Measurements from ENCODE around the gene RASGRP1.

Gene RASGRP1

GRCh38 chr15:38453971-38454695 is 110.5 kb downstream of the RASGRP1 start, which contains the start of gene FAM98B:
Gene FAM98B (plus strand): TSS chr15:38454127. CDS start chr15:38454162, 35 bp downstream.
- Histone ChIP-seq H3K27ac (ENCODE audit: low read length) (peak within 1 kb of the TSS; percentile 93), H3K9me3 (ENCODE audit: control insufficient read depth, low read depth, low read length) (no peaks in the 10 kb centered on the region), H3K4me3 (ENCODE audit: low read length) (peak within 1 kb of the TSS; percentile 96), H3K36me3 (ENCODE audit: control insufficient read depth, low read depth, low read length) (no peaks in the 10 kb centered on the region), H3K9ac (ENCODE audit: low read length) (peak within 1 kb of the TSS; percentile 98), H3K27me3 (ENCODE audit: control insufficient read depth, insufficient read depth, low read length) (no peaks in the 10 kb centered on the region), H3K4me1 (ENCODE audit: control insufficient read depth, low read depth, low read length) (peaks cover 3% of the 10 kb centered on the region)

- H3K9me3 ChIP-seq (ENCODE audit: control insufficient read depth, low read depth, low read length), result no peaks in the 10 kb centered on the region
- H3K27ac ChIP-seq (ENCODE audit: low read length), result no peak overlapping the region
- H3K9ac ChIP-seq (ENCODE audit: low read length), result no peak overlapping the region
- H3K4me1 ChIP-seq (ENCODE audit: control insufficient read depth, low read depth, low read length), result peaks cover 6% of the 10 kb centered on the region
- no peaks in the 10 kb centered on the region for H3K27me3 ChIP-seq (ENCODE audit: control insufficient read depth, insufficient read depth, low read length)
- H3K36me3 ChIP-seq (ENCODE audit: control insufficient read depth, low read depth, low read length), result no peaks in the 10 kb centered on the region
- no peak overlapping the region for H3K4me3 ChIP-seq (ENCODE audit: low read length)
Measured at GRCh38 chr15:38441130-38441519, 123.5 kb downstream of the RASGRP1 start.

GRCh38 chr15:38440353-38441129 is 124.1 kb downstream of the RASGRP1 start:
- H3K4me3 ChIP-seq (ENCODE audit: low read length), result no peak overlapping the region
- no peak overlapping the region for H3K27ac ChIP-seq (ENCODE audit: low read length)
- H3K9me3 ChIP-seq (ENCODE audit: control insufficient read depth, low read depth, low read length), result no peaks in the 10 kb centered on the region
- H3K4me1 ChIP-seq (ENCODE audit: control insufficient read depth, low read depth, low read length), result peaks cover 6% of the 10 kb centered on the region
- H3K27me3 ChIP-seq (ENCODE audit: control insufficient read depth, insufficient read depth, low read length), result no peaks in the 10 kb centered on the region
- no peaks in the 10 kb centered on the region for H3K36me3 ChIP-seq (ENCODE audit: control insufficient read depth, low read depth, low read length)
- no peak overlapping the region for H3K9ac ChIP-seq (ENCODE audit: low read length)

All from iPS-18a (cell line).